Astrocyte of the spinal cord (primary cell): ENCODE results near the gene ACKR3.

Experiments used
- DNase-seq: peaks from one replicate; pipeline ENCODE4 v3.0.0; 2011; ENCODE audit warnings: low read depth, low spot score
- H3K4me3 ChIP-seq: 2 replicates; pipeline ENCODE4 v1.5.1; 2011; ENCODE audit warnings: low read depth, mild to moderate bottlenecking, low read length, moderate library complexity
- in situ Hi-C: cut with HindIII; loops from 2 replicates; pipeline ENCODE4 v1.10.0; 2017; ENCODE audit warnings: low sequenced_read_pairs
- TF ChIP-seq, protein P1 (sequence below): IDR thresholded peaks from 2 replicates; pipeline ENCODE4 v1.5.1; 2012; ENCODE audit warnings: low read depth, mild to moderate bottlenecking, low read length, inconsistent platforms

The ACKR3 gene

DNA sequence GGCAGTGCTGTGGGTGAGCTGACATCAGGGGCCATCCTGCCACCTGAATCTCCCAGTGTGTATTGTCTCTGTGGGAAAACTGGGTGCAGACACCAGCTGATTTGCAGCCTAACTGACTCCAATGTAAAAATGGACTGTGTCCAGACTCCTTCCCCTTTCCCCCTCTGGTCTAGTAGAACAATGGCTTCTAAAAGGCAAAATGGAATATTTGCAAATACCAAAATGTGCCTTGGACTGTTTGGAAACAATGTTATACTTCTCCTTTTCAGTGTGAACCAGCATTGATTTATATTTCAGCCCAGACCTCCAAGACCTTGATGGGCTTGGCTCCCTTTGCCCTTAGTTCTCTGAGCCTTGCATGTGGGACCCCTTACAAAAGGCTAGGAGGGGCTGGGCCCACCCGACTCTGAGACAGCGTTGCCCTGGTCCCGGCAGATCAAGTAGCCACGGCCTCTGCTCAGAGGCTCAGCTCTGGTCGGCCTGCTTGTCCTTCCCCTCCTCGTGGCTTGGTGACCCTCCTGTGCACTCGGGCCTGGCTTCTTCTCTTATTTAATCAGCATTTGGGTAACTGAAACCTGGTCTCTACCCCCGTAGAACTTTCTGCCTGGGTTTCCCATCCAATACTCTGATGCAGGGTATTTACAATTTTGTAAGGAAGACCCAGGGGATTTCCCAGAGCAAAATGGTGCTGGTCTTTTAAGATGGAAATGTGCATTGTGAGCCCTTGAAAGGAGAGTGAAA is 18.0 kb upstream of the ACKR3 start:
- in situ Hi-C loops: no loop called here
- no peak for DNase-seq
- H3K4me3 ChIP-seq: no peak overlapping the region
- TF ChIP-seq, protein P1, sequence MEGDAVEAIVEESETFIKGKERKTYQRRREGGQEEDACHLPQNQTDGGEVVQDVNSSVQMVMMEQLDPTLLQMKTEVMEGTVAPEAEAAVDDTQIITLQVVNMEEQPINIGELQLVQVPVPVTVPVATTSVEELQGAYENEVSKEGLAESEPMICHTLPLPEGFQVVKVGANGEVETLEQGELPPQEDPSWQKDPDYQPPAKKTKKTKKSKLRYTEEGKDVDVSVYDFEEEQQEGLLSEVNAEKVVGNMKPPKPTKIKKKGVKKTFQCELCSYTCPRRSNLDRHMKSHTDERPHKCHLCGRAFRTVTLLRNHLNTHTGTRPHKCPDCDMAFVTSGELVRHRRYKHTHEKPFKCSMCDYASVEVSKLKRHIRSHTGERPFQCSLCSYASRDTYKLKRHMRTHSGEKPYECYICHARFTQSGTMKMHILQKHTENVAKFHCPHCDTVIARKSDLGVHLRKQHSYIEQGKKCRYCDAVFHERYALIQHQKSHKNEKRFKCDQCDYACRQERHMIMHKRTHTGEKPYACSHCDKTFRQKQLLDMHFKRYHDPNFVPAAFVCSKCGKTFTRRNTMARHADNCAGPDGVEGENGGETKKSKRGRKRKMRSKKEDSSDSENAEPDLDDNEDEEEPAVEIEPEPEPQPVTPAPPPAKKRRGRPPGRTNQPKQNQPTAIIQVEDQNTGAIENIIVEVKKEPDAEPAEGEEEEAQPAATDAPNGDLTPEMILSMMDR: no peak

DNA sequence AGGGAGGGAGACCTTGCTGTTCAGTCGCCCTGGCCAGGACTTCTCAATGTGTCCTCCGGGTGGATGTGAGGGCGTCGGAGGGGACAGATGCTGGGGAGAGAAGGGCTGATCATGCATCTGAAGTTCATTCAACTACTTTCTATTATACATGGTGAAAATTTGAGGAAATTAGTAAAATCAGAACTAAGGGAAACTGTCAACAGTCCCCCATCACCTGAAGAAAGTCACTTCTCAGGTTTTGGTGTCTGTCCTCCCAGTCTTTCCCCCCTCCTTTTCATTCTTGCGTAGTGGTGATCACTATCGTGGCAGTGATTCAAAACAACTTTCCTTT is 17.4 kb upstream of the ACKR3 start:
- no peak for DNase-seq
- TF ChIP-seq, protein P1: no peak
- in situ Hi-C loops: no loop called here
- H3K4me3 ChIP-seq: no peak overlapping the region

DNA sequence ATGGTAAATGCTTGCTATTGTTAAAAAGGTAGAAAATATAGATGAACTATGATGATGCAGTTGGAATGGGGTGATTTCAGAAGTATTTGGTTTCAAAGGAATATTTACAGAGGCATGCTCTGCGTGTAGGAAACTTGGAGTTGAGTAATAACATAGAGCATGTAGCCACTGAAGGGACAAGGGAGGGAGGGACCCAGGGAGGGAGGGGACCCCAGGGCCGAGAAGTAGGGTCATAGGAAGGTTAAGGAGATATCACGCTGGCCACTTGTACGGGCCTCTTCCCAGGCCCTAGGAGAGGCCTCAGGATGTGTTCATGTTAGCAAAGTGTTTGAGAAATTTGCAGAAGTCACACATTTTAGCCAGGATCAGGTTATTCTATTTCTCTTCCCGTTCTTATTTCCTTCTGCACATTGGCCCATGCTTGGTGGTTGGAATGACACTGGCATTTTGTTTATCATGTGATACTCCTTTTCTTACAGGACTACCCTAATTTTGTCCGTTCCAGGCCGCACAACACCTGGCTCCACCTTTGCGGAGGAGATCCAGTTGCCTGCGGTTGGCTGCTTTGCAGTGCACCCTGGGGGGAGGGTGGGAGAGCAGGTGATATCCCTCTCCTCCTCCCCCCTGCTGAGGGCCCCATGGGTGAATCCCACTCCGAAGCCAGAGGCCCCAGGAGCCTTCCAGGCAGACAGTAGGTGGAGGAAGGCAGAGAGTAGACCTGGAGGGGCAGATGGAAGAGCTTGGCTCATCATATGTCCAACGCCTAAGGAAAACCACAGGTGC is 16.9 kb upstream of the ACKR3 start:
- DNase-seq: no peak
- in situ Hi-C loops: no loop called here
- TF ChIP-seq, protein P1: no peak
- H3K4me3 ChIP-seq: no peak overlapping the region

- in situ Hi-C loops: no loop called here
- no peak overlapping the region for H3K4me3 ChIP-seq
- no peak for DNase-seq
- TF ChIP-seq, protein P1: no peak
Observed at GRCh38 chr2:236553522-236553921, 16.1 kb upstream of the ACKR3 start.

DNA sequence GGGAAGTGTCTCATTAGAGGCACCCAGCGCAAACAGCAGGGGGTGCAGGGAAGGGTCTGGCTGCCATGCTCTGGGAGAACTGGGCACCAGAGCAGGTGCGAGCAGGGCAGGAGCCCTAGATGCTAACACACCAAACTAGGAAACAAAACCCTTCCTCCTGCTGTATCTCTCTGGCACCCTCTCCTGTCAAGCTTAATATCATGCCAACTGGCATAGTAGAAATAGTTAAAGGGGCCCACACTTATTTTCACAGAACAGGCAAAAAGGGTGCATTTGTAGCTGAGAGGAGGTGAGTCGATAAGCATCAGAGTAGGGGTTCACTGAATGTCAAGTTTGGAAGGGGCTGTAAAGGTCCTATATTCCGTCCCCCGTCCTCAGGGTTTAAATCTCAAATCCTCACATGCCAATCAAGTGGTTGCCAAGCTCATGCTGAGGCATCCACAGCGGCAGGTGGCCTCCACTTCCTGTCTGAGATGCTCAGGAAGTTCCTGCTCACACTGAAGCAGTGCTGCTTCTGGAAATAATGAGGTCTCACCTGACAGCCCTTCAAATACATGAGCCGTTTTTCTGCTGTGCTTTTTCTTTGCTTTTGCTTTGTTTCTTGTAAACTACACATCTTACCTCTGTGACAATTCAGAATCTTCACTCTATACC is 14.9 kb upstream of the ACKR3 start:
- TF ChIP-seq, protein P1: no peak
- H3K4me3 ChIP-seq: no peak overlapping the region
- in situ Hi-C loops: no loop called here
- DNase-seq: no peak

- H3K4me3 ChIP-seq: no peak overlapping the region
- TF ChIP-seq, protein P1: no peak
- no peak for DNase-seq
- in situ Hi-C loops: no loop called here
Observed at GRCh38 chr2:236555481-236555880, 14.1 kb upstream of the ACKR3 start.
